Measurements from ENCODE around the gene LYPD5.

DNA sequence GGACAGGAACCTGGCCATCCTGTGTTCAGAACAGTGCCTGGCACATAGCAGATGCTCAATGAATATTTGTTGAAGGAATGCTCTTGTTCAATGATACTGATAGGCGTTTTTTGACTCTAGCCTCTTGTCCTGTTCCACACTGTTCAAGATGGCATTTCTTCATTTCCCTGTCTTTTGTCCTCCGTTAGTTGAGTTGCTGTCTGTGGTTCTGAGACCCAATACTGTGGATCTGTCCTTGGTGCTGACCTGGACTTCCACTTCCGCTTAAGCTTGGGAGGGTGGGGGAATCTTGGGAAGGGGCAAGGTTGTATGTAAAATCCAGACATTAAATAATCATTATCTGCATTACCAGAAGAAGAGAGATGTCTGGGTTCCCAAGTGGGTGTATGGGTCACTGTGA lies 13.2 kb downstream of the LYPD5 start:
- TF ChIP-seq POLR2A (IDR thresholded peaks at IDR 0.05), result no peak
- TF ChIP-seq, protein P1, sequence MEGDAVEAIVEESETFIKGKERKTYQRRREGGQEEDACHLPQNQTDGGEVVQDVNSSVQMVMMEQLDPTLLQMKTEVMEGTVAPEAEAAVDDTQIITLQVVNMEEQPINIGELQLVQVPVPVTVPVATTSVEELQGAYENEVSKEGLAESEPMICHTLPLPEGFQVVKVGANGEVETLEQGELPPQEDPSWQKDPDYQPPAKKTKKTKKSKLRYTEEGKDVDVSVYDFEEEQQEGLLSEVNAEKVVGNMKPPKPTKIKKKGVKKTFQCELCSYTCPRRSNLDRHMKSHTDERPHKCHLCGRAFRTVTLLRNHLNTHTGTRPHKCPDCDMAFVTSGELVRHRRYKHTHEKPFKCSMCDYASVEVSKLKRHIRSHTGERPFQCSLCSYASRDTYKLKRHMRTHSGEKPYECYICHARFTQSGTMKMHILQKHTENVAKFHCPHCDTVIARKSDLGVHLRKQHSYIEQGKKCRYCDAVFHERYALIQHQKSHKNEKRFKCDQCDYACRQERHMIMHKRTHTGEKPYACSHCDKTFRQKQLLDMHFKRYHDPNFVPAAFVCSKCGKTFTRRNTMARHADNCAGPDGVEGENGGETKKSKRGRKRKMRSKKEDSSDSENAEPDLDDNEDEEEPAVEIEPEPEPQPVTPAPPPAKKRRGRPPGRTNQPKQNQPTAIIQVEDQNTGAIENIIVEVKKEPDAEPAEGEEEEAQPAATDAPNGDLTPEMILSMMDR (IDR thresholded peaks at IDR 0.05 in 4 of 5, conservative IDR thresholded peaks at IDR 0.05 in 1 of 5), result no peak
